Inflammatory macrophage (primary cell): ENCODE results near the gene REN.

Experiments used
- DNase-seq, 2 donors: peaks; one replicate each; pipeline ENCODE4 v3.0.0-alpha.2; 2020 to 2022

Gene REN

GRCh38 chr1:204130981-204131892 lies 34.9 kb downstream of the REN start:
- no peak for DNase-seq

- no peak for DNase-seq
These were observed 36.0 kb downstream of the REN start for GRCh38 chr1:204130178-204130577.

GRCh38 chr1:204128964-204129896 lies 36.9 kb downstream of the REN start:
- DNase-seq = peak; percentile 37 to 60

GRCh38 chr1:204128464-204128963 lies 37.6 kb downstream of the REN start:
- DNase-seq = no peak

- peak; percentile 74 to 76 for DNase-seq
These were observed 38.4 kb downstream of the REN start for GRCh38 chr1:204127597-204128242.

- no peak for DNase-seq
These were observed 39.2 kb downstream of the REN start for GRCh38 chr1:204126956-204127355.

GRCh38 chr1:204126386-204126785 lies 39.8 kb downstream of the REN start:
- no peak for DNase-seq

GRCh38 chr1:204125759-204126351 lies 40.3 kb downstream of the REN start:
- DNase-seq = no peak

- no peak for DNase-seq
These were observed 41.5 kb downstream of the REN start for GRCh38 chr1:204124639-204125038.

GRCh38 chr1:204123376-204123775 lies 42.8 kb downstream of the REN start:
- DNase-seq = peak; percentile 21 to 39

- no peak for DNase-seq
These were observed 44.1 kb downstream of the REN start for GRCh38 chr1:204121840-204122555.

GRCh38 chr1:204116539-204116938 lies 49.6 kb downstream of the REN start:
- no peak for DNase-seq

- peak; percentile 28 to 59 for DNase-seq
These were observed 51.0 kb downstream of the REN start for GRCh38 chr1:204115116-204115515.

- DNase-seq = peak; percentile 78 to 86
These were observed 51.5 kb downstream of the REN start for GRCh38 chr1:204114606-204115005.

- DNase-seq = peak; percentile 56 to 73
These were observed 52.2 kb downstream of the REN start for GRCh38 chr1:204113896-204114295.

GRCh38 chr1:204112876-204113730 lies 53.0 kb downstream of the REN start:
- DNase-seq = no peak

GRCh38 chr1:204110894-204111633 lies 55.1 kb downstream of the REN start:
- DNase-seq = no peak

GRCh38 chr1:204108312-204109141 lies 57.6 kb downstream of the REN start:
- DNase-seq = no peak

GRCh38 chr1:204107892-204108291 lies 58.2 kb downstream of the REN start:
- DNase-seq = no peak
